ENCODE data around the gene ROR2. TPM values are rescaled to one million over a fixed set of nuclear protein-coding genes. Genes with fewer than 3 reads are reported as not detected.

The ROR2 gene
- total RNA-seq, 2 experiments from 2014 or later, result 0.05 TPM

DNA sequence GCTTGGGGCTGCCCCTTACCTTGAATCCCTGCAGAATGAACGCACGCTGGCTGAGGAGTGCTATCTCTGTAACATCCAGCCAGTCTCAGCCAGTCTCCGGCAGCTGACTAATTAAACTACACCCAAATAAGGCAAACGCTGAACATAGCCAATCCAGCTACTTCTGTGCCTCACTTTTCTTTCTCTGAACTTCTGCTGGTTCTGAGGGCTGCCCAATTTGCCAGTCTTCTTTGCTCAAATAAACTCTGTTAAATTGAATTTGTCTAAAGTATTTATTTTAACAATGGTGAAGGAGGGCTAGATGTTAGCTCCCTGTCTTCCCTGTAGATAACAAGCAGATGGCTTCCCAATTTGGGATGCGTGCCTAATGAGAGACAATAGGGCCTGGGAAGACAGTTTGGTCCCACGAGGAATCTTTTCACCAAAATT is 372.4 kb downstream of the ROR2 start:
- no peaks in the 10 kb centered on the region for H3K36me3 Mint-ChIP-seq (ENCODE audit: low read depth)
- H3K4me3 Mint-ChIP-seq, result no peak overlapping the region
- no peak for ATAC-seq
- H3K27me3 Mint-ChIP-seq (ENCODE audit: low read depth), result peaks cover 2% of the 10 kb centered on the region
- peaks cover 5% of the 10 kb centered on the region for H3K4me1 Mint-ChIP-seq (ENCODE audit: low read depth)
- H3K9me3 Mint-ChIP-seq (ENCODE audit: insufficient read depth), result no peaks in the 10 kb centered on the region
- H3K27ac Mint-ChIP-seq, result no peak overlapping the region
- CTCF ChIA-PET, result no interaction called here
- POLR2A ChIA-PET, result no interaction called here
- no peak for DNase-seq

DNA sequence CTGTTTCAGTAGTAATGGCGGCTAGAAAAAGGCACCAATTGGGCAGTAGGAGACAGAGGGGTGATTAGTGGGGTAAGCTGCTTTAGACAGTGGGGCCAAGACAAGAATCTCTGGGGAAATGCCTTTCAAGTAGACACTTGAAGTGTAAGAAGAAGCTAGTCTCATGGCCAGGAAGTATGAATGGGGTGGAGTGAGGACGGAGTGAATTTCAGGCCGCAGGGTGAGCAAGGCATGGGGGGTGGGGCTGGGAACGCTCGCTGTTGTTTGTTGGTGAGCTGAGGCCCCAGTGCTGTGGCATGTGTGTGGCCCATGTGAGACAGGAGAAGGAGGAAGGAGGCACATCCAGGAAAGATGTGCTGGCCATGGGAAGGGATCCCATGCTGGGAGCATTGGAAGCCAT is 377.2 kb downstream of the ROR2 start:
- ATAC-seq (no peak), DNase-seq (no peak)
- H3K36me3 Mint-ChIP-seq (ENCODE audit: low read depth), result no peaks in the 10 kb centered on the region
- no peaks in the 10 kb centered on the region for H3K9me3 Mint-ChIP-seq (ENCODE audit: insufficient read depth)
- ChIA-PET CTCF (no interaction called here), POLR2A (no interaction called here)
- H3K27ac Mint-ChIP-seq, result no peak overlapping the region
- peaks cover 4% of the 10 kb centered on the region for H3K27me3 Mint-ChIP-seq (ENCODE audit: low read depth)
- no peak overlapping the region for H3K4me3 Mint-ChIP-seq
- H3K4me1 Mint-ChIP-seq (ENCODE audit: low read depth), result no peaks in the 10 kb centered on the region

DNA sequence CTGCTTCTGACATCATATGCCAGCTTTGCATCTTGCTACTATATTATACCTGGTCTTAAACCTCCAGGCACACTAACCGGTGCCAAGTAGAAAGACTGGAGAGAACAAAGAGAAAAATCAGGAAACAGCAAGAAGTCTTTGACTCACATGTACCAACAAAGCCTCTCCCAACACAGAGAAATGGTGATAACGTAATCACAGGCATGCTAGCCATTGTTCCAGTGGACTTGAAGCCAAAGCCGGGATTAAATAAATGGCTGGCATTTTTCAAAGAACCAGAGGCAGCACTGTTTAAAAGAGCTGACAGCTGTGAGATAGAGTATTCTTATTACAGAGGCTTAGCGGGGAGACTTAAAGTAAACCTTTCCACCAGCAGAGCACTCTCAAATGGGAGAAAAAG is 378.0 kb downstream of the ROR2 start:
- H3K27me3 Mint-ChIP-seq (ENCODE audit: low read depth), result peaks cover 4% of the 10 kb centered on the region
- ATAC-seq (no peak), DNase-seq (no peak)
- POLR2A ChIA-PET, result no interaction called here
- no peaks in the 10 kb centered on the region for H3K4me1 Mint-ChIP-seq (ENCODE audit: low read depth)
- no peaks in the 10 kb centered on the region for H3K36me3 Mint-ChIP-seq (ENCODE audit: low read depth)
- CTCF ChIA-PET, result no interaction called here
- no peaks in the 10 kb centered on the region for H3K9me3 Mint-ChIP-seq (ENCODE audit: insufficient read depth)
- no peak overlapping the region for H3K4me3 Mint-ChIP-seq
- no peak overlapping the region for H3K27ac Mint-ChIP-seq

DNA sequence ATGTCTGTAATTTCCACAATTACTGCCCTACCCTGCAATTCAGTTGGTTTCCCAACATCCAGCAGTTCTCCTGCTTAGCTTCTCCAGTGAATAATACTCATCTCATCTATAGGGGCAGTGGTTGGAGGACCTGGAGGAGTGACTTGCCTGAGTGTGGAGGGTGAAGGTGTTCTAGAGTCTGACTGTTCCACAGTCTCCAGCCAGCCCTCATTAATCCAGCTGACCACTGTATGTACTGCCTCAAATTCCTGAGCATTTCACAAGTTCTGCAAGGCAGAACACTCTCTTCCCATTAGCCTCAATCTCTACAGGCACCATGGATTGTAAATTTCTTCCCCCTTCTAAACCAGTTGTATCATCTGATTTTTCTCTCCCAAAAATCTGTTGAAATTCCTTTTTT is 379.0 kb downstream of the ROR2 start:
- Mint-ChIP-seq H3K9me3 (ENCODE audit: insufficient read depth) (no peaks in the 10 kb centered on the region), H3K36me3 (ENCODE audit: low read depth) (no peaks in the 10 kb centered on the region), H3K27ac (no peak overlapping the region), H3K27me3 (ENCODE audit: low read depth) (peaks cover 4% of the 10 kb centered on the region), H3K4me3 (no peak overlapping the region), H3K4me1 (ENCODE audit: low read depth) (no peaks in the 10 kb centered on the region)
- POLR2A ChIA-PET, result no interaction called here
- no peak for ATAC-seq
- no peak for DNase-seq
- CTCF ChIA-PET, result no interaction called here

DNA sequence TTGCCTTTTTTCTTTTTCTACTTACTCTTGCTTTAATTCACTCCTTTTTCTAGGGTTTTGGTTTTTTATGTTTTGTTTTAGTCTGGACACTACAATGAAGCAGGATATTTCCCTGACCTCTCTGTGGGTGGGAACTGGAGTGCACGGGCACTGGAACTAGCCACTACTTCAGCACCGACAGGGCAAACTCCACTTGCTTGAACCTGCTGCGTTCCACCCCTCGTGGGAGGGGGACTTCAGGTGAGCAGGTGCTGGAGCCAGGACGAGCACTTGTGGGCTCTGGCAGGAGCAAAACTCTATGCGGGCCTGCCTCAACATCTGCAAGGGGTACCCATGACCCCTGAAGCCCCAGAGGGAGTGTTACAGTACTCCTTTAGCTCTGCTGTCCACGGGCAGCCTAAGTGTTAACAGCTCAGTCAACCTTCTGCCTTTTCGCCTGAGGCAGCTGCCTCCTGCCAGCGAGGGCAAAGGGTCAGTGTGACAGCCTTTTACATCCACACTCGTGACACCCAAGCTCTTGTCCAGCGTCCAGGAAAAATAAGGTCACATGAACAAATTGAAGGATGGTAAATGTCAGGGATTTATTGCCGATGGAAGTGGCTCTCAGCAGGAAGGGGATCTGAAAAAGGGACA is 382.3 kb downstream of the ROR2 start:
- H3K27ac Mint-ChIP-seq, result no peak overlapping the region
- CTCF ChIA-PET, result no interaction called here

DNA sequence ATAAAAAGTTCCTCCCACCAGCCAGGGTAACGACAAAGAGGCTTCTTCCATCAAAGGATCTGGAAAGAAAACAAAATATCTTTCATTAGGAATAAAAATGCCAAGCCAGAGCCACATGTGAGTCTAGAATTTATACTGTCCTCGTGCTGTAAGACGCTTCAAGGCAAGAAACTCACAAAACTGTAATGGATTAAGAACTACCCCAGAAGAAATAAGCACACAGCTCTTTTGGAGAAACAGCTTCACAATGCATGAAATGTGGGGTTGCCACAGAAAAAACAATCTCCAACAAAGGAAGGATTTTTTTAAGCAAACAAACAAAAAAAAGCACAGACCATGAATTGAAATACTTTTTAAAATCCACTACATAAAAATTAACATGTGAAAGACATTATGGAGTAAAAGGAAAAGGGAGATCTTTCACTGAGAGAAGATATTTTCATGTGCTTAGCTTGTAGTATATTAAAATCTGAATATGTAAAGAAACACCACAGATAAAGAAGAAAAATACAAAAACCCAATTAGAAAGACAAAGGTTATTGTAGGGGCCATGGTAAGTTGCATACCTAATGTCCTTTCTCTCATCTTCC is 385.9 kb downstream of the ROR2 start:
- H3K4me1 Mint-ChIP-seq (ENCODE audit: low read depth), result no peaks in the 10 kb centered on the region
- no peak overlapping the region for H3K27ac Mint-ChIP-seq
- ATAC-seq, result no peak
- DNase-seq, result no peak
- no peaks in the 10 kb centered on the region for H3K9me3 Mint-ChIP-seq (ENCODE audit: insufficient read depth)
- no peaks in the 10 kb centered on the region for H3K36me3 Mint-ChIP-seq (ENCODE audit: low read depth)
- CTCF ChIA-PET, result no interaction called here
- H3K27me3 Mint-ChIP-seq (ENCODE audit: low read depth), result peaks cover 12% of the 10 kb centered on the region
- H3K4me3 Mint-ChIP-seq, result no peak overlapping the region
- POLR2A ChIA-PET, result no interaction called here

More for the DNA sequence above, 382.3 kb downstream of the ROR2 start:
- Mint-ChIP-seq H3K36me3 (ENCODE audit: low read depth) (no peaks in the 10 kb centered on the region), H3K4me1 (ENCODE audit: low read depth) (no peaks in the 10 kb centered on the region), H3K27me3 (ENCODE audit: low read depth) (peaks cover 8% of the 10 kb centered on the region), H3K9me3 (ENCODE audit: insufficient read depth) (no peaks in the 10 kb centered on the region), H3K4me3 (no peak overlapping the region)
- ATAC-seq, result no peak
- DNase-seq, result no peak
- POLR2A ChIA-PET, result no interaction called here

DNA sequence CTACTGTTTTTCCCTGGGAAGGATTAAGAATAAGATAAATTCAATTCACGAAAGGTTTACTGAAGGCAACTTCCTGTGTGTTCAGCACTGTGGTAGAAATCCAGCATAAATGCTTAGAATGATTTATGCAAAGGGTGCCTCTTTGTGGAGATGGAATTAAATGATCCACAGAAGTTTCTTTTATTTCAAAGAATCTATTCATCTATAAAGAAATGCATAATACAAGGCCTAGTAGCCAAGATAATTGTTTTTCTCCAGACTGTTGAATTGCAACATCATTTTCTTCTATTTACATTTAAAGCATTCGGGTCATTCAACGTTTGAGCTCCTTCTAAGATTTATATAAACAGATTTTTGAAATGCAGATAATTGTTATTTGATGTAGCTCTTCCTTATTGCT is 387.6 kb downstream of the ROR2 start:
- H3K9me3 Mint-ChIP-seq (ENCODE audit: insufficient read depth), result no peaks in the 10 kb centered on the region
- no peaks in the 10 kb centered on the region for H3K36me3 Mint-ChIP-seq (ENCODE audit: low read depth)
- H3K4me3 Mint-ChIP-seq, result no peak overlapping the region
- DNase-seq (no peak), ATAC-seq (no peak)
- peaks cover 22% of the 10 kb centered on the region for H3K27me3 Mint-ChIP-seq (ENCODE audit: low read depth)
- ChIA-PET POLR2A (no interaction called here), CTCF (no interaction called here)
- H3K4me1 Mint-ChIP-seq (ENCODE audit: low read depth), result no peaks in the 10 kb centered on the region
- no peak overlapping the region for H3K27ac Mint-ChIP-seq

DNA sequence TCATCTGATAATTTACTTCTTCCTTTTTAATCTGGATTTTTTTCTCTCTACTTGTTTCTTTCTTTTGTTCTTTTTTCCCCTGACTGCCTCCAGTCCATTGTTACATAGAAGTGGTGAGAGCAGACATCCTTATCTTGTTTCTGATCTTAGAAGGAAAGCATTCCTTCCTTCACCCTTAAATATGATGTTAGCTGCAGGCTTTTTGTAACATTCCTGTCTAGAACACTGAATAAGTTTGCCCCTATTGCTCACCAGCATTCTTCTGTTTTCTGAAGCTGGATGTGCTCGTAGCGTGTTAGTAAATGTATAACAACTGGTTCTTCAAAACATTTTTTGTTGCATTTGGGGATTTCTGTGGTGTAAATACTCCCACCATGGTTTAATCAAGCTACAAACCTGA is 389.7 kb downstream of the ROR2 start:
- peaks cover 26% of the 10 kb centered on the region for H3K27me3 Mint-ChIP-seq (ENCODE audit: low read depth)
- CTCF ChIA-PET, result no interaction called here

DNA sequence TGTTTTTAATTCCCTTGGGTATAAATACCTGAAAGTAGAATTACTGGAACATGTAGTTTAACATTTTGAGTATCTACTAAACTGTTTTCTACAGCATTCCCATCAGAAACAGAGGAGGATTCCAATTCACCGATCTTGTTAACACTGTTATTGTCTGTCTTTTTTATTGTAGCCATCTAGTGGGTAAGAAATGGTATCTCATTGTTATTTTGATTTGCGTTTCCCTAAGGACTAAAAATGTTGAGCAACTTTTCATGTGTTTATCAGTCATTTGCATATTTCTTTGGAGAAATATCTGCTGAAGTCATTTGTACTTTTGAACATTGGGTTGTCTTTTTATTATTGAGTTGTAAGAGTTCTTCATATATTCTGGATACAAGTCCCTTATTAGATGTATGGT is 391.1 kb downstream of the ROR2 start:
- Mint-ChIP-seq H3K9me3 (ENCODE audit: insufficient read depth) (no peaks in the 10 kb centered on the region), H3K4me3 (no peak overlapping the region), H3K27me3 (ENCODE audit: low read depth) (peaks cover 34% of the 10 kb centered on the region), H3K4me1 (ENCODE audit: low read depth) (no peaks in the 10 kb centered on the region), H3K36me3 (ENCODE audit: low read depth) (no peaks in the 10 kb centered on the region), H3K27ac (no peak overlapping the region)
- no peak for ATAC-seq
- POLR2A ChIA-PET, result no interaction called here
- no peak for DNase-seq
- CTCF ChIA-PET, result no interaction called here

More for the DNA sequence above, 389.7 kb downstream of the ROR2 start:
- Mint-ChIP-seq H3K4me3 (no peak overlapping the region), H3K9me3 (ENCODE audit: insufficient read depth) (no peaks in the 10 kb centered on the region), H3K36me3 (ENCODE audit: low read depth) (no peaks in the 10 kb centered on the region), H3K4me1 (ENCODE audit: low read depth) (no peaks in the 10 kb centered on the region), H3K27ac (no peak overlapping the region)
- ATAC-seq (no peak), DNase-seq (no peak)
- POLR2A ChIA-PET, result no interaction called here

DNA sequence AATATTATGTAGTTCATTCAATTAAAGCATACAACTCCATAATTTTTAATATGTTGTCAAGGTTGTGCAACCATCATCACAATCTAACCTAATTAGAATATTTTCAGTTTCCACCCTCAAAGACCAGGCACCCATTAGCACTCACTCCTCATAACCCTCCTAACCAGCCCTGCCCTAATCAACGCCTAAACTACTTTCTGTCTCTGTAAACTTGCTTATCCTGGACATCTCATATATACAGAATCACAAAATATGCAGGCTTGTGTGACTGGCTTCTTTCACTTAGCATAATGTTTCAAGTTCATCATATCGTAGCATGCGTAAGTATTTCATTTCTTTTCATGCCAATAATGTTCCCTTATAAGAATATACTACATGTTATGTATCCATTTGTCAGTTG is 391.6 kb downstream of the ROR2 start:
- H3K9me3 Mint-ChIP-seq (ENCODE audit: insufficient read depth), result no peaks in the 10 kb centered on the region
- no peaks in the 10 kb centered on the region for H3K4me1 Mint-ChIP-seq (ENCODE audit: low read depth)
- no peak overlapping the region for H3K4me3 Mint-ChIP-seq
- peaks cover 30% of the 10 kb centered on the region for H3K27me3 Mint-ChIP-seq (ENCODE audit: low read depth)
- no peak for DNase-seq
- ATAC-seq, result no peak
- ChIA-PET POLR2A (no interaction called here), CTCF (no interaction called here)
- H3K36me3 Mint-ChIP-seq (ENCODE audit: low read depth), result no peaks in the 10 kb centered on the region
- H3K27ac Mint-ChIP-seq, result no peak overlapping the region

DNA sequence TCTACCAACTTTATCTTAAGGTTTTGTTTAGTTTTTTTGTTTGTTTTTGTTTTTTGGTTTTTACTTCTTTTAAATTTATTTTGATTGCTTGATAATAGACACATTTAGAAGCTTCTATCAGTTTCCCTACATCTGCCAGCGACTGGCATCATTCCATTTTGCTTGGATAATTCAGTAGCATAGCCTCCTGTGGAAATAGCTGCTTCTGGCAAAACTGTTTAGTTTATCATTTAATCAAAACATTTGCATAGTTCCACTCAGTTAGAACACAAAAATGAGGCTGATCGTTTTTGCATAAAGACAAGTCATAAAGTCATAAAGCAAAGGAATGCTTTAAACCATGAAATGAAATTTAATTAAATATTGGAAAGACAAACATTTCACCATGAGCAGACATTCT is 392.7 kb downstream of the ROR2 start:
- Mint-ChIP-seq H3K9me3 (ENCODE audit: insufficient read depth) (no peaks in the 10 kb centered on the region), H3K27me3 (ENCODE audit: low read depth) (peaks cover 30% of the 10 kb centered on the region), H3K36me3 (ENCODE audit: low read depth) (no peaks in the 10 kb centered on the region), H3K27ac (no peak overlapping the region), H3K4me1 (ENCODE audit: low read depth) (no peaks in the 10 kb centered on the region), H3K4me3 (no peak overlapping the region)
- CTCF ChIA-PET, result no interaction called here
- no peak for ATAC-seq
- POLR2A ChIA-PET, result no interaction called here
- DNase-seq, result no peak

DNA sequence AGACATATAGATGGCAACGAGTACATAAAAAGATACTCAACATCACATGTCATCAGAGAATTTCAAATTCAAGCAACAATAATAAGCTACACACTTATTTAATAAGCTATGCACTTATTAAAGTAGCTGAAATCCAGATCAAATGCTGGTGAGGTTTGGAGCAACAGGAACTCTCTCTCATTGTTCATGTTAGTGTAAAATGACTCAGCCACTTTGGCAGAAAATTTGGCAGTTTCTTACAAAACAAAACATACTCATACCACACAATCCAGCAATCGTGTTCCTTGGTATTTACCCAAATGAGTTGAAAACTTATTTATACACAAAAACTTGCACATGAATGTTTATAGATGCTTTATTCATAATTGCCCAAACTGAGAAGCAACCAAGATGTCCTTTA is 394.9 kb downstream of the ROR2 start:
- DNase-seq (no peak), ATAC-seq (no peak)
- Mint-ChIP-seq H3K27ac (no peak overlapping the region), H3K4me3 (no peak overlapping the region), H3K4me1 (ENCODE audit: low read depth) (no peaks in the 10 kb centered on the region), H3K36me3 (ENCODE audit: low read depth) (no peaks in the 10 kb centered on the region), H3K9me3 (ENCODE audit: insufficient read depth) (no peaks in the 10 kb centered on the region), H3K27me3 (ENCODE audit: low read depth) (peaks cover 32% of the 10 kb centered on the region)
- CTCF ChIA-PET, result no interaction called here
- POLR2A ChIA-PET, result no interaction called here

DNA sequence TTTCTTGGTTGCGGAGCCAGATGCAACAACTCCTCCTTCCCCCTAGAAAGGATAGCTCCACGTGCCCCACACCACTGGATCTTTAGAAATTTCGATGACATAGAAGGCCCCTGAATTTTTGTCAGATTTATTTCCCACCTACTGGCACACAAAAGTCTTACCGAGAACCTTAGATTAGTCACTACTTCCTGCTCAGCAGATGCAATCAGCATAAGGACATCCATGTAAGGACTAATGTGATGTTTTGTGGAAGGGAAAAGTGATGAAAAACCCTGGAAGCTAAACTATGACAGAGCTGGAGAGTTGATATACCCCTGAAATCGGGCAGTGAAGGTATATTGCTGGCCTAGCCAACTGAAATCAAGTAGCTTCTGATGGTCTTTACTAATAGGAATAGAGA is 400.9 kb downstream of the ROR2 start:
- ATAC-seq (no peak), DNase-seq (no peak)
- Mint-ChIP-seq H3K36me3 (ENCODE audit: low read depth) (no peaks in the 10 kb centered on the region), H3K27me3 (ENCODE audit: low read depth) (peaks cover 12% of the 10 kb centered on the region), H3K9me3 (ENCODE audit: insufficient read depth) (no peaks in the 10 kb centered on the region), H3K4me1 (ENCODE audit: low read depth) (no peaks in the 10 kb centered on the region), H3K27ac (no peak overlapping the region), H3K4me3 (no peak overlapping the region)
- ChIA-PET CTCF (no interaction called here), POLR2A (no interaction called here)

Measured in activated CD8-positive, alpha-beta T cell treated with anti-CD3 and anti-CD28 coated beads, Interleukin-2, amount 10 ng/mL, durations not matched to agents 7 days and 5 days (primary cell).